HG02852 (cell line): ENCODE data around the gene BPIFB1.

Experiments
- ATAC-seq: cut with Tn5 transposase; IDR thresholded peaks from one replicate; pipeline ENCODE4 v1.9.1; 2021; ENCODE audit warnings: mild to moderate bottlenecking, moderate library complexity; ENCODE audit not compliant: unreplicated experiment

The BPIFB1 gene

DNA sequence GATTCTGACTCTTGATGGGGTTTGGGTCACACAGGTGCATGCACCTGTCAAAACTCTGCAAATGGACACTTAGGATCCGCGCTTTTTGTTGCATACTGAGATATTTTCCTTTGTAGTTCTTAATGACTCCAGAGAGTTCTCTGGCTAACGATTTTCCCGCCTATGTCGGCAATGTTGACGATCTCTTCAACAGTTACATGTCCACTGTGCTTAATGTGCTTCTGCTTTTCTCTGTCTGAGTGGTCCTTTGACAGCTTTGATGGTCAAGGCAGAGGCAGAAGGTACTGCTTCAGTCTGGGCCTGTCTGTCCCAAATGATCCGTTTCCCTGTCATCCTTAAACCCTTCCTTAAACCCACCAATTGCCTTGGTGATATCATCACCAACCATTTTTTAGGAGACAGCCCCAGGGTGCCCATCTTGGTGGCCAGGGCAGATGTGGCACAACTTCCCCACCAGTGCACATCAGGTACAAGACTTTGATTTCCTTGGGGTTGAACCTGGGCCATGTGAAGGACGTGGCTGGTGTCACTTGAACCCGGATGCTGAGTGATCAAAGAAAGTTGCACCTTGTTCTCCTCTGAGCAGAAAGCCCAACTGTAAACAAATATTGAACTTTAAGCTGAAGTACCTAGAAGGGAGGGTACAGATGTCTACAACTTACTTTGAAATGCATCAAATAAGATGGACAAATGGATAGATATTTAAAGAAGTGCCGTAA is 10.7 kb upstream of the BPIFB1 start:
- ATAC-seq: no peak

DNA sequence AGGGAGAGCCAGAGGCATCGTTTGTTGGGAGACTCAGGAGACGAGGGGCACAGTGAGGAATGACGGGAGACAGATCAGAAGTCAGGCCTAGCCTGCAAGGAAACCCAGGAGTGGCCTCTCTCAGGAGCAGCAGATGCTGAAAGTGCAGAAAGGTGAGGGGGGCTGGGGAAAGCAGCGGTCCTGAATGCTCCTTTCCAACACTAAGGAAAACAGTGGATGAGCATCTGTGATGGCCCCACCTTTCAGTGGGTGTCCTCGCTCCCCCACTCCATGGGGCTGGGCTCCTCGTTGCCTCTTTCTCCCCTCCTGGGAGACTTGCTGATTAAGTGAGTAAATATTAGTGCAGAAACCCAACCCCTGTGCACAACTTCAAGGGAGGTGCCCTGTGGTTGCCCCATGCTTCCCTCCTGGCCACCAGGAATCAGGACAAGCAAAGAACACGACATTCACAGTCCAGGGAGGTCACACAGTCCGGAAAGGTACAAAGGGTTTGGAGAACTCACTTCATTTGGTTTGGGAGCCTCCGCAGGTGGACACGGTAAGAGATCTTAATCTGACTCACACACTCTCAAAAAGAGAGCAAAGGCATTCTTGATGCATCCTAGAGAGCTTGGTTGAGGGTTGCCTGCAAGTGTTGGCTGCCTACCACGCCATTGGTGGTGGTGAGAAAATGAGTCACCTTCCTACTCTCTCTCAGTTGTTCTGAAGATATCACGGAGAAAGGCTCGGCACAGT is 9.7 kb upstream of the BPIFB1 start:
- ATAC-seq: no peak

DNA sequence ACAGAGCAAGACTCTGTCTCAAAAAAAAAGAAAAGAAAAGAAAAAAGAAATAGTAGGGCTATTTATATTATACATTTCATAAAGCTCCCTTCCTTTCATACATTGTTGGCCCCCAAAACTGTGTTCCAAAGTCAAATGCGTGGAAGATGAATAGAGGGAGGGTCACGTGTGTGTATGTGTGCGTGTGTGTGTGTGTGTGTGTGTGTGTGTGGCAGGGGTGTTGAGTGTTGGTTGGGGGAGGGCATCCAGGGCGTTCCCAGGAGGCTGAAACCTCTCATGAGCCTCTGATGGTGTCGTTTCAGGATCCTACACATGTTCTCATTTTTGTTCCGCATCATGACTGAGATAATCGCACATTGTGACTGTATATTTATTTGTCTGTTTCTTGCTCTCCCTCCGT is 7.8 kb upstream of the BPIFB1 start:
- ATAC-seq: no peak

DNA sequence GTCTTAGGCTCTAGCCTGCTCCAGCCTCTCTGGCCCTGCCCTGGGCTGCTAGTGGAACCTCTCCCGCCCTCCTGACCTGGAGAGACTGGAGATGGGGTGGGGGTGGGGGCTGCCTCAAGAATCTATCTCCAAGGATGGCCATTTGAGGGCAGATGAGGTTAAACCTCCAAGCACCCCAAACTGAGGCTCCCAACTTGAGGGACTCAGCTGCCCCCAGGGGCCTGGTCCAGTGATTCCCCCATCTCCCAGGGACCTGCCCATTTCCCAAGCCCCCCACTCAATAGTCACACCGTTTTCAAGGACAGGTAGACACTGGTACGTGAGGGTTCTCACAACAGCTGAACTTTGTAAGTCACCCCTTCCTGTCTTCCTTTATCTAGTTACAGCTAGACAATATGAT is 7.1 kb upstream of the BPIFB1 start:
- no peak for ATAC-seq

DNA sequence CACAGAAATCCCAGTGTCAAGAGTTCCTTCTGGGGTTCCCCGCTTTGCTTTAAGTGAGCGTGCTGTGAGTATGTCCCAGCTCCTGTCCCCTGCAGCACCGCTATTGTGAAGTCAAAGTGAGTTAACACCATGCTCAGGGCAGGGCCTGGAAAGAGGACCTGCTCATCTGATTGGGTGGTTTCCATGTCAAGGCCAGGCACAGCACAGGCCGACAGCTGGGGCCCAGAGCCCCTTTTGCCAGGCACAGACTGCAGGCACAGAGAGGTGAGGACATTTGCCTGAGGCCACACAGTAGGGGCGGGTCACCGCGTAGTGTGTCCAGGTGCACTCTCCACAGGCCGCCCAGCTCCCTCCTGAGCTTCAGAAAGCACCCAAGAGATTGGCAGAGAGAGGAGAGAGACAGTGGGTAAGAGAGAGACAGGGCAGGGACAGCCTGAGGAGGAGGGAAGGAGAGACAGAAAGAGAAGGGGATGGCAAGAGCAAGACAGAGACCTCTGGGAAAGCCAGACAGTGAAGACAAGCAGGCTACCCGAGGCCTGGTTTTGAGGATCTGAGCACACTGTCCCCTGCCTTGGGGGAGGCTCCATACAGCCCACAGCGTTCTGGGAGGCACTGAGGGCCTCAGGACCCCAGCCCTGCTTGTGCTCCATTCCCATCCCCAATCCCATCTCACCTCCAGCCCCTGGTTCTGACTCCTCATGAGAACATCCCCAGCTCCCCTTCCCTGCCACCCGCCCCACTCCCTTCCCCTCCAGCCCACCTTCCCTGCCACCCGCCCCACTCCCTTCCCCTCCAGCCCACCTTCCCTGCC is 6.5 kb upstream of the BPIFB1 start:
- no peak for ATAC-seq

DNA sequence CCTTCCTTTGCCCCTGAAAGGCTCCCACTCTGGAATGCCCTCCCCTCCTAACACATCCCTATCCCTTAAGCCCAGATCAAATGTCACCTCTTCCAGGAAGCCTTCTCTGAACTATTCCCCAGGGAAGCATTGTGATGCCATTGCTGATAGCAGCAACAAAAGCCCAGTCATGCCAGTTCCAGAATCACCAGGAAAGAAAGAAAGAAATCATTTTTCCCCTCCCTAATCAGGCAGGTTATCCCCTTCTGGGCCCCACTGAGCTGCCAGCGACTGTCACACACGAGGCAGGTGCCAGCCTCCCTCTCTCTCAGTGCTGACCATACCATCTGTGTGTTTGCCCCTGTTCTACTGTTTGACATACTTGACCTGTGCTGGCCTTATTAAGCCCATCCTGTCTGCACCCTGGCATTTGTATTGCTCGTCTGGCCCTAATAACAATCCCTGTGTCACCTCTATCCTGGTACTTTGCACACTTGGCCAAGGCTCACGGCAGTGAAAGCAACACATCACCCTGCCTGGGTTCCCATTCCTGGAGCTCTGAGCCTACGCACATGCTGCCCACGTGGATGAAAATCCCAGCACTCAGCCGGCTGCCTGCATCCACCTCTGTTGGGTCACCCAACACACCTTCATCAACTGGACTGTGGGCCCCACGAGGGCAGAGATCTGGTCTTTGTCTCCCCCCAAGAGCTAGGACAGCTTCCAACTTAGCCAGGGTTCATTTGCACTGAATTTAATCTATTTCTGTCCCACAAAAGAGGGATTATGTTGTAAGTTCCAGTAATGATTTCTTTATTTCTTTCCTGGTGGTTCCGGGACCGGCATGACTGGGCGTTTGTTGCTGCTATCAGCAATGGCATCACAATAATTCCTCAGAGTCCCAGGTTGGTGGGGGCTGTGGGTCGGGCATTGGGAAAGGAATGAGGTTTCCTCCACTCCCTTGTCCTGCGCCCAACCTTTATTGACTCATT is 5.3 kb upstream of the BPIFB1 start:
- ATAC-seq: no peak

DNA sequence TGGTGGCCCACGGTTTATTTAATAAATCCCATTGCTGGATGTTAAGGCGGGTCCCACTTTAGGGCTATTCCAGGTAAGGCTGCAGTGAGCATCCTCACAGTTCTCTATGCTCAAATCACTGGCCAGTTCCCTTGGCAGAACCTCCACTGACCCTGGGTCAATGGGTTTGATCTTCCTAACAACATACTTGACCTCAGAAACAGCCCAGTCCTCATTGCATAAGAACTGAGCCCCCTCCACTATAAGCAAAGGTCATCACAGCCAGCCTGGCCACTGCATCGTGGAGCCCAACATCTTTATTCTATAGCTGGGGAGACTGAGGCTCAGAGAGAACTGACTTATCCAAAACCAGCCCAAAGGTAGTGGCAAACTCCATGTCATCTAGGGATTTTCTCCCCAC is 4.3 kb upstream of the BPIFB1 start:
- no peak for ATAC-seq

DNA sequence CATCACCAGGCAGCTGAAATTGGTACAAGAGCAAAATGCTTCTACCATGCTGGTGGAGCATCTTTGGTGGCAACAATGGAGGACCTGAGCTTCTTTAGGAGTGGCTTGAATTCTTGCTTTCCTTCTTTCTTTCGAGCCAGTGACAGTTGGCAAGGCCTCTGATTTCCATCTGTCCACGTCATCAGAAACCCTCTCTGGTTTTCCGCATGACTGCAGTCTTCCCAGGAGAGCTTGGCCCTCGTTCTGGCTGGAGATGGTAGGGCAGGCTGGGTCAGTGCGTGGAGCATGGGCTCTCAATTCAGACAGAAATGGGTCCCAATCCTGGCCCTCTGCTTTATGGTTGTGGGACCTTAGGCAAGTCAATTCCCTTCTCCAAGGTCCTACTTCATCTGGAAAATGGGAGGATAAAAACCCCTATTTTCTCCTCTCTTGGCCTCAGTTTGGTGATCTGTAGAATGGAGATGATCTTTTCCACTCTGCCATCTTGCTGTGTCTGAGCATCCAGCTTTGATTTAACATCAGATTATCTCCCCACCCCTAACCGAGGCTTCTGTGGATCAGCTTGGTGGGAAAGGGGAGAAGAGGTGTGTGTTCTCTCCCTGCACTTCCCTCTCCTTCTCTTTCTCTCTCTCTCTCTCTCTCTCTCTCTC is 3.6 kb upstream of the BPIFB1 start:
- ATAC-seq: no peak

DNA sequence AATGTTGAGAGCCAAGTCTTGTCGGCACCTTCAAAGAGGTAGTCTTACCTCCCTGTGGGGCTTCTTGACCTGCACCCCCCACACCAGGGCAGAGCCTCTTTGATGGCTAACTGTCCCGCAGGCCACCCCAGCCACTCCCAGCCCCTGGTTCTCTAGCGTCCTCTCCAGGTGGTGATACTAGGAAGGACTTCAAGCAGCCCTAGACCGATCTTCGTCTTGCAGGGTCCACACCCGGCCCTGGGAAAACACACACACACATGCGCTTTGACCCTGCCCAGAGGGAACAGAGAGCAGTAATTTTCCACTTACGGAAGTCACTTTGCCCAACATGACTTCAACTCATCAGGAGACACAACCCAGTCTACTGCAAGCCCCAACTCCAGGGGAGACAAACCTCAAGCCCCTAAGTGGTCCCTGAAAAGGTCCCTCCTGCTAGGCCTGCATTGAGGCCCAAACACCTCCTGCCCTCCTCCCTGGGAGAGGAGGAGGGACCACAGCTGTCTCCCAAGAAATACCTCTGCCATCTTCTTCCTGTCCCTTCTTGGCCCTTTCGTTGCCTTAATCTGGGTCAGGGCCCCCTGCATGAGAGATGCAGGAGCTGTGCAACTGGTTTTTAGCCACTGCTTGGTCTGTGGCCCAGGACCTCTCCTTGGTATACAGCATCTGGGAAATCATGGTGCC is 2.9 kb upstream of the BPIFB1 start:
- no peak for ATAC-seq

DNA sequence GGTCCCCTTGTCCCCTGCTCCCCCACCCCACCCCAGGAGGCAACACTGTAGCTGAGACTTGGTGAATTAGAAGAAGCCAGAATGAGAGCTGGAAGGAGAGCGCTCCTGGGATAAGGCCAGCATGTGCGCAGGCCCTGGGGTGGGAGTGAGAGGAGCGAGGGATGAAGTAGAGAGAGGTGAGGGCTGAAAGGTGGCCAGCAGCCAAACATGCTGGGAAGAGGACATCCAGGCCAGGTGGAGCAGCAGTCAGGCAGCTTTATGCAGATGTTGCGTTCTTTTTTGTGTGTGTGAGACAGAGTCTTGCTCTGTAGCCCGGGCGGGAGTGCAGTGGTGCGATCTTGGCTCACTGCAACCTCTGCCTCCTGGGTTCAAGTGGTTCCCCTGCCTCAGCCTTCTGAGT is 2.2 kb upstream of the BPIFB1 start:
- no peak for ATAC-seq

DNA sequence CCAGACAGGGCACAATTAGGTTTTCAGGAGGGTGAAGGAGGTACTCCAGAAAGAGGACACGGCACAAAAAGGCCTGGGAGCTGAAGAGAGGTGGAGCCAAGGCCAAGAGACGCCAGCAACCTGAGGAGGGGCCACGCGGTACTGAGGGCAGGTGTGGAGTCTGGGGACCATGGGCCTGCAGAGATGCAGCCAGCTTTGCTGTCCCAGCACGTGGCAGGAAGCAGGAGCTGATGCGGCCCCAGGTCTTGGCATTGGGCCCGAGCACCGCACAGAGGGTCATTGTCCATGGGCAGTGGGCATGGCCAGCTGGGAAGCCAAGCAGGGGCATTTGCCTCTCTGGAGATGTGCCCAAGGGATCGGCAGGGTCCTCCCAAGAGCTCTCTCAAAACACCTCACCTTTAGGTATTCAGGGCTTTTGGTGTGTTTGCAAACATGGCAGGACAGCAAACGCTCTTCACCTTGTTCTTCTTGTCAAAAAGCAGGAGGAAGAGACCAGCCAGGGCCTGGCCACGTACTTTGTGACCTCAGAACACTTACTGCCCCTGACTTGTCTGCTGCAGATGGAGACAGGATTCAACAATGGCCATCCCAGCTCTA is 1.4 kb upstream of the BPIFB1 start:
- no peak for ATAC-seq

DNA sequence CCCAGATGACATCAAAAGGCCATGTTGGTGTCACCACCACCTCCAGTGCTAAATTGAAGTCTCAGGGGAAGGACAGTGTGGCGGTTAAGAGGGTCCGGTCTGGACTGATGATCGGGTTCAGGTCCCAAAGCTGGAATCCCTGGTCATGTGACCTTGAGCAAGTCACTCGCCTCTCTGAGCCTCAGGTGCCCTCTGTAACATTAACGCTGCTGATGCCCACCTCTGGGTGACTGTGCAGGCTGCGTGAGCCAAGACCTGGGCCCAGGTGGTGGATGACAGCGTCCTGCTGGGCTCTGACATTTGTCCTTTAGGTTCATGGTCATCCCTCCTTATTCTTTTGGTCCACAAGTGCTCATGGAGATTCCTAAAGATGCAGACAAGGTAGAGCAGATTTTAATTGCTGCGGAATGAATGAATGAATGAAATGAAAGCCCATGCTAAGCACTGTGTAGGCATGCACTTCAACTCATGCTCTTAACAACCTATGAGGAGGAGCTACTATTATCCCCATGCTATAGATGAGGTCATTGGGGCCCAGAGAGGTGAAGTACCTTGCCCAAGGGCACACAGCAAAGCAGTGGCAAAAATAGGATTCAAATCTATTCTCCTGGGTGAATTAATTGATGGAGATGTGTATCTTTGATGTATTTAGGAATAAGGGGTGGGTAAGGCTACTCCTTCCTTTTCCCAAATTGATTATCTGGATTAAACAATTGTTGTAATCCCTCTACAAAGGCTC is 649 bp upstream of the BPIFB1 start:
- ATAC-seq: no peak

DNA sequence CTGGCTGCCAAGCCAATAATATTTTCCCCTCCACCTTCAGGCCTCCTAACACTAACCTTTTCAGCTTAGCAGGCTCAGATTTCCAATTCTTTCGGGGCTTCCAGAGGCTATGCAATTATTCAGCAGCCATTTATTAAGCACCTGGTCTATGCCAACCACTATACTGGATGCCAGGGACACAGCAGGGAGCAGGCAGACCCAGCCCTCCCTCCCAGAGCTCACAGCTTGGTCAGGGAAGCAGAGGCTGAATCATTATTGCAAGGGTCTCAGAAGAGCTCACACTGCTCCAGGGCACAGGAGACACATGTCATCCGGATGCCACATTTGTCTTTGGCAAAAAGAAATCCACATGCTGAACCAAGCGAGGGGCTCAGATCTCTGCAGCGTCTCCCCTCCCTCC is 1.3 kb downstream of the BPIFB1 start:
- ATAC-seq: no peak

DNA sequence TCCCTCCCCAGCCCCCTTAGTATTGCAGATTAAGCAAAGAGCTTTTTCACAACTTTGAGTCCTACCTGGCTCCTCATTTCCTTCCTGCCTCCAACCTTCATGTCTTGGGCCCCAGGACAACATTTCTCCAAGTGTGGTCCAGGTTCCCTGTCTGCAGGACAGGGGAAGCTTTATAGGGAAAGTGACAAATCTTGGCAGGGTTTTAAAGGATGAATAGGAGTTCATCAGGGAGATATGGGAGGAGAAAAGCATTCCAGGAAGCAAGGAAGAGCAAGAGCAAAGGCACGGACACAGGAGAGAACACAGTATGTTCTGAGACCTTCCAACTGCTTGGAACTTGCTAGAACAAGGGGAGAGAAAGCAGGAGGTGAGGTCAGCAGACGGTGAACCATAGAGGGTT is 1.9 kb downstream of the BPIFB1 start:
- no peak for ATAC-seq

DNA sequence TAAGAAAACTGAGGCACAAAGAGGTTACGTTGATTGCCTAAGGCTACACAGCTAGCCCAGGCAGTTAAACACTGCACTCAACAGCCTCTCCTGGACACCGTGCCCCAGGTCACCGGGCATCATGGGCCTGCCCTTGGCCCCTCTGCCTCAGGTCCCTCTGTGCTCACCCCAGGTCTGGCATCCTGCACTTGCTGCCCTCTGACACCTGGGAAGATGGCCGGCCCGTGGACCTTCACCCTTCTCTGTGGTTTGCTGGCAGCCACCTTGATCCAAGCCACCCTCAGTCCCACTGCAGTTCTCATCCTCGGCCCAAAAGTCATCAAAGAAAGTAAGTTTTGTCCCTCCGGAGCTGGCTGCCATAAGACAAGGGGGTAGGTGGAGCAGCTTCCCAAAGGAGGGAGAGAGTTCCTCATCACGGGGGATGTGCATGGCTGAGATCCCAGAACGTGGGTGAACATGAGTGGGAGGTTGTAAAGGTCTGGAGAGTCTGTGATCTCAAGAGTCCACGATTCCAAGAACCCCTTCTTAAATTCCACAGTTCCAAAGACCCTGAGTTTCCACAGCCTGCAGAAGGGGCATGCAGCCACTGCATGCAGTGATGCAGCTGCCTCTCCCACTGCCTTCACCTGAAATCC is 3.0 kb downstream of the BPIFB1 start:
- ATAC-seq: no peak

DNA sequence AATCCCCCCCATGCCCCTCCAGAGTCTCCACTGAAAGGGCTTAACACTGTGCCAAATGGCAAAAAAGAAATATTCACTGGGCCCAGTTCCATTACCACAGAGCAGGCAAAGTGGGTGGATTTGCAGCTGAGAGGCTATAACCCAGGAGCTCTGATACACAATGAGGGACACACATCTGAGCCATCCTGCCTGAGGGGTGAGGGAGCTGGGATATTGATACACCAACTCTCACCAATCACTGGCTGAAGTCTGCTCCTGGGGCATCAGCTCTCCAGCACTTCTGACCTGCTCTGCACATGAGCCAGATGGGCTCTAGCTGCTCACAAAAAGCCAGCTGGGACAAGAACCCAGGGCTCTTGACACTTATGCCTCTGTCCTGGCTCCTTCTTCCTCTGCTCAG is 4.9 kb downstream of the BPIFB1 start:
- no peak for ATAC-seq

DNA sequence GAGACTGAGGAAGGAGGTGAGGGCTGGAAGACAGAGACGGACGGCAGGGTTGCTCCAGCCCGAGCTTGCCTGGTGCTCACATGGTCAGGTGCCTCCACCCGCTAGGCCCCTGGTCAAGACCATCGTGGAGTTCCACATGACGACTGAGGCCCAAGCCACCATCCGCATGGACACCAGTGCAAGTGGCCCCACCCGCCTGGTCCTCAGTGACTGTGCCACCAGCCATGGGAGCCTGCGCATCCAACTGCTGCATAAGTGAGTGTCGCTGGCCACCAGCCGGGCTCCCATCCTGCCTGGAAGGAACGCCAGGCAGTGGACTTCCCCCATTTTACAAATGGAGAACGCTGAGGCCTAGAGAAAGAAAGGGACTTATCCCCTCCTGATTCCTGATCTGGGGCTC is 7.8 kb downstream of the BPIFB1 start:
- no peak for ATAC-seq

DNA sequence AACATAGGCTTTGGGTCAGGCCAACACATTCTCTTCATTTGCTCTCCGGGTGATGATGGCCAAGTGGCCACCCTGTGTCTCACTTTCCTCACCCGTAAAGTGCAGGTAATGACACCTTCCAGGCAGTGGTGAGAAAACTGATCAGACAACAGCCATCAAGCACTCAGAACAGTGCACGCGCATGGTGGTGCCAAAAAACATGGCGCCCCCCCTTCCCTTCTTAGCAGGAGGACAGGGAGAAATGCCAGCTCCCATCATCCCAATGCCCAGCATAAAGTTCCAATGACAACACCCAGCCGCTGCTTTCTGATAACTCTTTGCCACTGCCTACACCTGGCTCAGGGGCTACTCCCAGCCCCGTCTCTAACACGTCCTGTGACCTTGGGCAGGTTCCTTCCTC is 8.4 kb downstream of the BPIFB1 start:
- no peak for ATAC-seq
